ENCODE data around the gene ACAT2.

DNA sequence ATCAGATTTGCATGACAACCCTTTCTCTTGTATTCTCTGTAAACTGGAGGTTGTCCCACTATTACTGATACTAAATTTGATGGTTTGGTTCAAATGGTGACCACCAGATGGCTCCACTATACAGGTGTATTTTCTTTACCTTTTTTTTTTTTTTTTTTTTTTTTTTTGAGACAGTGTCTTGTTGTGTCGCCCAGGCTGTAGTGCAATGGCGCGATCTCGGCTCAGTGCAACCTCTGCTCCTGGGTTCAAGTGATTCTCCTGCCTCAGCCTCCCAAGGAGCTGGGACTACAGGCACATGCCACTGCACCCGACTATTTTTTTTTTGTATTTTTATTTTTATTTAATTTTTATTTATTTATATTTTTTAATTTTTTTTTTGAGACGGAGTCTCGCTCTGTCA is 41.1 kb upstream of the ACAT2 start:
- TF ChIP-seq, protein P1, sequence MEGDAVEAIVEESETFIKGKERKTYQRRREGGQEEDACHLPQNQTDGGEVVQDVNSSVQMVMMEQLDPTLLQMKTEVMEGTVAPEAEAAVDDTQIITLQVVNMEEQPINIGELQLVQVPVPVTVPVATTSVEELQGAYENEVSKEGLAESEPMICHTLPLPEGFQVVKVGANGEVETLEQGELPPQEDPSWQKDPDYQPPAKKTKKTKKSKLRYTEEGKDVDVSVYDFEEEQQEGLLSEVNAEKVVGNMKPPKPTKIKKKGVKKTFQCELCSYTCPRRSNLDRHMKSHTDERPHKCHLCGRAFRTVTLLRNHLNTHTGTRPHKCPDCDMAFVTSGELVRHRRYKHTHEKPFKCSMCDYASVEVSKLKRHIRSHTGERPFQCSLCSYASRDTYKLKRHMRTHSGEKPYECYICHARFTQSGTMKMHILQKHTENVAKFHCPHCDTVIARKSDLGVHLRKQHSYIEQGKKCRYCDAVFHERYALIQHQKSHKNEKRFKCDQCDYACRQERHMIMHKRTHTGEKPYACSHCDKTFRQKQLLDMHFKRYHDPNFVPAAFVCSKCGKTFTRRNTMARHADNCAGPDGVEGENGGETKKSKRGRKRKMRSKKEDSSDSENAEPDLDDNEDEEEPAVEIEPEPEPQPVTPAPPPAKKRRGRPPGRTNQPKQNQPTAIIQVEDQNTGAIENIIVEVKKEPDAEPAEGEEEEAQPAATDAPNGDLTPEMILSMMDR (IDR thresholded peaks at IDR 0.05) = peak; percentile 22 to 55 (median 32)
- TF ChIP-seq POLR2A (IDR thresholded peaks at IDR 0.05) = no peak

Measured in heart left ventricle (tissue), 13 donors.